C4-2B (cell line): ENCODE results near the gene KIT.

Experiments used
- ZFX ChIP-seq: fragments of 450-650 bp; IDR thresholded peaks from 2 replicates; pipeline ENCODE4 v1.6.1; 2017
- TF ChIP-seq, protein P1 (sequence below): fragments of 450-650 bp; conservative IDR thresholded peaks from 2 replicates; pipeline ENCODE4 v1.5.1; 2017; ENCODE audit warnings: mild to moderate bottlenecking

DNA sequence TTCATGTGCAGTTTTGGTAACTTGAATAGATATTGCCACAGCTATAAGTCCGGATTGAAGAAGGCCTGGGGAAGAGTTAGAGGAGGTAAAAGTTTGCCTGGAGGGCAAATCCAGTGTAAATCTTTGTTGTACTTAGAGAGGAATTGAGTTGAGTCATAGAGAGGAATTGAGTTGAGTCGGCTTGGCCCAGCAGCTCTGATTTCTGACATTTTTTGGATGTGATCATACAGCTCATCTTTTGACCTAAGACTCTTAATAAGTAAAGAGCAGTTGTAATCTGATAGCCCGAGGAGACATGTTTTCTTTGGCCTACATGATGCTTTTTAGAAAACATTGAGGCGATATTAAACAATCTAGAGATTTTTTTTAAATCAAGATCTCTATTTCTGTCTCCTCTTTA lies 3.9 kb downstream of the KIT start:
- TF ChIP-seq, protein P1, sequence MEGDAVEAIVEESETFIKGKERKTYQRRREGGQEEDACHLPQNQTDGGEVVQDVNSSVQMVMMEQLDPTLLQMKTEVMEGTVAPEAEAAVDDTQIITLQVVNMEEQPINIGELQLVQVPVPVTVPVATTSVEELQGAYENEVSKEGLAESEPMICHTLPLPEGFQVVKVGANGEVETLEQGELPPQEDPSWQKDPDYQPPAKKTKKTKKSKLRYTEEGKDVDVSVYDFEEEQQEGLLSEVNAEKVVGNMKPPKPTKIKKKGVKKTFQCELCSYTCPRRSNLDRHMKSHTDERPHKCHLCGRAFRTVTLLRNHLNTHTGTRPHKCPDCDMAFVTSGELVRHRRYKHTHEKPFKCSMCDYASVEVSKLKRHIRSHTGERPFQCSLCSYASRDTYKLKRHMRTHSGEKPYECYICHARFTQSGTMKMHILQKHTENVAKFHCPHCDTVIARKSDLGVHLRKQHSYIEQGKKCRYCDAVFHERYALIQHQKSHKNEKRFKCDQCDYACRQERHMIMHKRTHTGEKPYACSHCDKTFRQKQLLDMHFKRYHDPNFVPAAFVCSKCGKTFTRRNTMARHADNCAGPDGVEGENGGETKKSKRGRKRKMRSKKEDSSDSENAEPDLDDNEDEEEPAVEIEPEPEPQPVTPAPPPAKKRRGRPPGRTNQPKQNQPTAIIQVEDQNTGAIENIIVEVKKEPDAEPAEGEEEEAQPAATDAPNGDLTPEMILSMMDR = no peak
- no peak for TF ChIP-seq ZFX
